Frontal cortex (tissue), 4 donors: ENCODE measurements around the gene EYS. TPM values are rescaled to one million over a fixed set of nuclear protein-coding genes. Genes with fewer than 3 reads are reported as not detected.
A peak's percentile ranks its signal among the peaks of the same experiment; 100 is the strongest.
"Not testable (repeated sequence)": the region's sequence is repeated elsewhere in the genome, so short reads cannot be mapped to it uniquely, and the experiment has no call there.

Experiments
- DNase-seq, 2 donors: peaks; one replicate each; pipeline ENCODE4 v3.0.0; 2012; ENCODE audit warnings: low spot score in 2 of 2
- FAIRE-seq: peaks from 2 replicates; lab custom pipeline; 2012; peaks lifted over from hg19 to GRCh38; lab: Jason Lieb, UNC
- total RNA-seq: library from RNA; depleted of rRNA; stranded (reverse); fragments of >200 nt; gene quantifications from one replicate; pipeline ENCODE4 v1.2.3, GENCODE V29; 2014
- donor health status: control.
- donor health status: control.
- donor health status: control.

The EYS gene
- total RNA-seq, 1 donor from 2014 or later = 2.0 TPM

DNA sequence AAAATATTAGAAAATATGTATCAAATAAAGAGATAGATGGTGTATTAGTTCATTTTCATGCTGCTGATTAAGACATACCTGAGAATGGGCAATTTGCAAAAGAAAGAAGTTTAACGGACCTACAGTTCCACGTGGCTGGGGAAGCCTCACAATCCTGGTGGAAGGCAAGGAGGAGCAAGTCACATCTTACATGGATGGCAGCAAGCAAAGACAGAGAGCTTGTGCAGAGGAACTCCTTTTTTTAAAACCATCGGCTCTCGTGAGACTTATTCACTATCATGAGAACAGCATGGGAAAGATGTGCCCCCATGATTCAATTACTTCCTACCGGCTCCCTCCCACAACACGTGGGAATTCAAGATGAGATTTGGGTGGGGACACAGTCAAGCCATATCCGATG, 223.4 kb downstream of the EYS start:
- FAIRE-seq, DNase-seq: not testable (repeated sequence)

DNA sequence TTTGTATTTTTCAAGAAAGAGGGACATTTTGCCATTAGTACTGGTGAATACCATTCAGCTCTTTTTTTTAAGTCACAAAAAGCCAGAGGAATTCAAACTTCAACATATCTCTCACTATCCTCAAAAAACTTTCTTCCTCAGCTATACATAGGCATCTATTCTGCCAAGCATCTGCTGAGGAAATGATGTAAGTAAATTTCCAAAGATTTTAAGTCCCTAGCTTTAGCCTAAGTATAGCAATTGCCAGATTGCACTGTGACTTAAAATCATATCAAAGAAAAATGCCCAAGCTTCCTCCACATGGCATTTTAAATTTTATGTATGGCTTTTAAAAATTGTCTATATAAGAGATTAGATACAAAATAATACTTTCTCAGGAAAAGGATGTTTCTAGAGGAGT, 237.4 kb downstream of the EYS start:
- DNase-seq = no peak
- no peak for FAIRE-seq

DNA sequence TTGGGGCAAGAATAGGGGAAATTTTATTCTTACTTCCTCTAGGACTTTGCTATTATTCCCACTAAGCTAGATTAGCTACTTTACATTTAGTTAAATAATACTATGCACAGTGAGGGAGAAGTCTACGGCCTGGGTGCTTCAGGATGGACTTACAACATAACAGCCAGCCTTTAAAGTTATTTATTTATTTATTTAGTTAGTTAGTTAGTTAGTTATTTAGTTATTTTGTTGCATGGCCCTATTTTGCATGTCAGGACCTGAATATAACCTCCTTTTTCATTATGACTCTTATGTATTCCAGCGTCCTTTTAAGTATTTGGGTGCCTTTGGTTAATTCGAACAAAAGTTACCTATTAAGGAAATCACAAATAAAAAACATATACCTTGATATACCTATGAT, 238.7 kb downstream of the EYS start:
- no peak for FAIRE-seq

DNA sequence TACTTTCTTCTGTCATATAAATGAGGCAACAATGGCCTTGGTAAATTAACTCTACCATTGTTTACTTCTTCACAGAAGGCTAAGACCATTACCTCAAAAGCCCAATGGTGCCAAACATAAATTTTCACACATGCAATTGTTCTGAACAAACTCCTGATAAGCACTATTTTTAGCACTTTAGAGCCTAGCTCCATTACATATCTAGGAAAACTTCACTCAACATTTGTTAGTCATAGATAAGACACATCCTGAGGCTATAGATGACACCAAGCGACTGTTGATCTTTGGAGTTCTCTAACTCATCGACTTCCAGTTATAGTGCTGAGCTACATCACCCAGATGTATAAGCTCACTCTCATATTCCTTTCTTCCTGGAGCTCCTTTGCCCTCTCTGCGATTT, 245.9 kb downstream of the EYS start:
- no peak for FAIRE-seq
- DNase-seq = no peak

More for the DNA sequence above, 238.7 kb downstream of the EYS start:
- DNase-seq = no peak

DNA sequence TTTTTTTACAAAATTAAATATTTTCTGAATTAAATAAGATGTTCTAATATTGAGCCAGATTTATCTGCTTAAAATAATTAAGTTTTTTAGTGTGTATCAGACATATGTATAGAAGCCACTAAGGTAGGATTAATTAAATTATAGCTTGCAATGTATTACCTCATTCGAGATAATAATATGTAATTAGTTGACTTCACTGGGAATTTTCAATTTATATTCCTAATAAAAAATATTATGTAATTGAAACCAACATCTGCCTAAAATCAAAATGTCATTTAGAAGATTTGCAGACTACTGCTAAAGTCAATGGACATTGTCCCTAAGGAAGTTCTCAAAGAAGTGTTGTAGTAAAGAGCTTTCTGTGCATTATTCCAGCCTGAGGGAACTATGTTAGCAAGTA, 254.7 kb downstream of the EYS start:
- no peak for FAIRE-seq
- no peak for DNase-seq

- FAIRE-seq (no peak), DNase-seq (no peak)
Observed at GRCh38 chr6:65450451-65450850, 256.6 kb downstream of the EYS start.

GRCh38 chr6:65449926-65450325, 257.1 kb downstream of the EYS start:
- FAIRE-seq = no peak
- DNase-seq = no peak

DNA sequence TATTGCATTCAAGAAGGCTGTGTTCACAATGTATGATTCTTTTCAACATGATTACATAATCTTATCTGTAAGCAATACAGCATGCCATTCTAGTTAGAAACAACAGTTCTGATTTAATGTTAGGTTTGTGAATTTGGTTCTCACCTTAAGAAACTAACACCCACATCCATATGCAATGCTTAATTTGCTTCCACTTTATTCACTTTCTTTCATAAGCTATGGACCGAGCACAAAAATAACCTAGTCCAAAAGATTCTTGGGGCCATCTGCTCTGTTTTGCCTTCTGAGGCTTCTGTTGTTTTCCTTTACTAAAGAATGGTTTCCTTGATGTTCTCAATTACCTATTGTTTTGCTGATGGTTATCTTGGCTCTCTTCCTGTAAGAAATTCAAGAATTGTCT, 258.2 kb downstream of the EYS start:
- no peak for FAIRE-seq

DNA sequence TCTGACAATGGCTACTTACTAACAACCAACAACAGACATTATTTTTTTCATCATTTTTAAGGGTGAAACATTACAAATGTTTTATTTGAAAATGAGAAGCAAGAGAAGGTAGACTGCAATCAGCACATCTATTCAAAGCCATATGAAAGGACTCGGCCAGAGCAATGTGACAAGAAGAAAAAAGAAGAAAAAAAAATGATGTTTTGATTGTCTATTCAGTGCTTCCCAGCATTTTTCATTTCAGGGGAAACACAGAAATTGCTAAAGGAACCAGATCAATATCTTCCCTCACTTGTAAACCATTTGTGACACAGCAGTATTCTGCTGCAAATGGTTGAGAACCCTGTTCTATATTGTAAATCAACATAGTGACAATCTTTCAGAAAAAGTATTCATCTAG, 270.7 kb downstream of the EYS start:
- FAIRE-seq = no peak

More for the DNA sequence above, 258.2 kb downstream of the EYS start:
- DNase-seq = no peak

DNA sequence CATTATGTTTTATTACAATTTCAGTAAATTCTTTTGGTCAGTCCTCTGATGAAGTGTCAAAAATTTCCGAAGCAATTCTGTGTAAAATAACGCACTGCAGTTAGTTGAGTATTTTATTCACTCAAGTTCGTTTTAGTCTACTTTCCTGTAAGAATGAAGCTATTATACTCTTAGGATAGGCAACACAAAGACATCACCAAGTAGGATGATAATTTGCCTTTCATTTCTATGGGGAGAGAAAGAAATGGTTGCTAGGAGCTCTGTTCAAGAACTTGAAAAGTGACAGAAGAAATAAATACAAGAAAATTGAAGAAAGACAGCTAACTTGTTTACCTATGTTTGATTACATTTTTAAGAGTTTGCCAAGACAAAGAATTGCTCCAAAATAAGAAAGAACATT, 290.4 kb downstream of the EYS start:
- DNase-seq (no peak), FAIRE-seq (no peak)

More for the DNA sequence above, 270.7 kb downstream of the EYS start:
- DNase-seq = no peak

- no peak for DNase-seq
- FAIRE-seq = no peak
Observed at GRCh38 chr6:65410309-65410708, 296.7 kb downstream of the EYS start.

GRCh38 chr6:65402564-65402963, 304.5 kb downstream of the EYS start:
- FAIRE-seq (no peak), DNase-seq (no peak)

- no peak for DNase-seq
- FAIRE-seq = no peak
Observed at GRCh38 chr6:65399355-65400084, 307.5 kb downstream of the EYS start.

DNA sequence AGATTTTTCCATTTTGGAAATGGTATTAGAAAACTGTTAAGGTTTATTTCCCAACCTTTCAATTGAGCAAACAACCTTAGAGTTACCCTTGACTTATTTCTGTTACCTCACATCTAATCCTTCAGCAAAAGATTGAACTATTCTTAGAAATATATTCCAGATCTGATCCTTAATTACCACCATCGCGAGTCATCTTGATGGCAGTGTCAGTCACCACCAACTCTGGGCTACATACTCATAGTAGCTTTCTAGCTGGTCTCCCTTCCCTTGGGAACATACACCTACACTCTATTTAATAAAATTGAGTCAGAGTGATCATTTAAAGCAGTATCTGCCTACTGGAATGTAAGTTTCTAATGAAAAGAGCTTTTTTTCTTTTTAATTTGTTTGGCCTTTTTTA, 308.2 kb downstream of the EYS start:
- DNase-seq (no peak), FAIRE-seq (no peak)

- FAIRE-seq (no peak), DNase-seq (no peak)
Observed at GRCh38 chr6:65350530-65350929, 356.5 kb downstream of the EYS start.

GRCh38 chr6:65302655-65303054, 404.4 kb downstream of the EYS start:
- FAIRE-seq, DNase-seq: not testable (repeated sequence)

GRCh38 chr6:65299236-65299635, 407.8 kb downstream of the EYS start:
- no peak for FAIRE-seq
- no peak for DNase-seq

GRCh38 chr6:65295812-65296211, 411.2 kb downstream of the EYS start:
- no peak for FAIRE-seq
- no peak for DNase-seq

- DNase-seq (no peak), FAIRE-seq (no peak)
Observed at GRCh38 chr6:65289491-65289890, 417.5 kb downstream of the EYS start.

DNA sequence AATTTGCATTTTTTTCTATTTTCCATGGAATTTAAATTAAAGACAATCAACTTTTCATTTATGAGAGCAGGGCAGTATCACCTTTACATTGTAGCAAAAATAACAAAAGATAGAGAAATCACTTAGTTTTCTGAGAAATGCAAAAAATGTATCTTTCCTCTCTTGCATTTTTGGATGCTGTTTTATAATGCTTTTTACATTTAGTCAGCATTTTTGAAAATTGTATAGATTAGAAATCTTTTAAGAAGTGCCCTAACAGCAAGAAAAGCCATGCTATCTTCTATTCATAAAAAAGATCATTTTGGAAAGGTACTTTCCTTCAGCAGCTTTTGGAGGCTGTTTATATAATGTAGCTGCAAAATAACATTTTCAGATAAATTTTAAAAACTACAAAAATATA, 421.8 kb downstream of the EYS start:
- FAIRE-seq = no peak
- DNase-seq = no peak

- FAIRE-seq = no peak
- no peak for DNase-seq
Observed at GRCh38 chr6:65280060-65280459, 427.0 kb downstream of the EYS start.

DNA sequence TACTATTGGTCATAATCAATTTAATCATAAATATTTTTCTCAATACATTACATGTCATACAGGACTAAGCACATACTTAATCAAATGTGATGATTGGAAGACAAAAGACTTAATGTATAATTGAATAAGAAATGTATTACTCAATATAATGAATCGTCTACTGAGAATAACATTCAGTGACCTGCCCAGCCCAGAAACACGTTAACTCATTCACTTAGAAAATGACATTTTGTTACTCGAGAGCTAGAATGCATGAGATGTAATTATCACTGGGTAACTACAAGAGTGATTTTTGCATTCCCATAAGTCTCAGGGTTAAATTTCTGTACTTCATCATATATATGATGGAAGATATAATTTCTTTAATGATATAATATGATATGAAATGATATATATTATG, 444.8 kb downstream of the EYS start:
- FAIRE-seq = peak; percentile 23
- no peak for DNase-seq
